Measurements from ENCODE around the gene C1RL.

GRCh38 chr12:7068240-7068993 is 40.6 kb downstream of the C1RL start:
- TF ChIP-seq CTCF (IDR thresholded peaks at IDR 0.05; ENCODE audit: poor library complexity) (no peak), EZH2phosphoT487 (IDR thresholded peaks at IDR 0.05; ENCODE audit: low read depth, severe bottlenecking, unreplicated experiment) (no peak), EZH2 (IDR thresholded peaks at IDR 0.05; ENCODE audit: borderline replicate concordance) (no peak)

Data from hepatocyte (in vitro differentiated cells).